RWPE2 (cell line): ENCODE data around the gene UPF1.

ENCODE experiments used
- ATAC-seq: fragments of 200-7000 bp; cut with Tn5 transposase; 3 replicates; pipeline ENCODE4 v1.9.1; 2021; ENCODE audit warnings: low read depth
- DNase-seq: peaks from one replicate; pipeline ENCODE4 v3.0.0-alpha.2; 2020; ENCODE audit warnings: low spot score
- H3K27ac ChIP-seq: fragments of 450-650 bp; 2 replicates; pipeline ENCODE4 v1.5.1; 2017; ENCODE audit warnings: mild to moderate bottlenecking; ENCODE audit not compliant: poor library complexity, severe bottlenecking
- H3K27me3 ChIP-seq: fragments of 250-450 bp; sonication (Bioruptor Pico); 2 replicates; pipeline ENCODE4 v1.5.1; 2021; ENCODE audit warnings: mild to moderate bottlenecking, moderate library complexity; ENCODE audit not compliant: insufficient read depth, poor library complexity, severe bottlenecking
- H3K36me3 ChIP-seq: fragments of 250-450 bp; sonication (Bioruptor Pico); 2 replicates; pipeline ENCODE4 v1.5.1; 2020; ENCODE audit warnings: low read depth, mild to moderate bottlenecking, moderate library complexity
- H3K4me1 ChIP-seq: fragments of 250-450 bp; sonication (Bioruptor Pico); 2 replicates; pipeline ENCODE4 v1.5.1; 2021; ENCODE audit warnings: mild to moderate bottlenecking, moderate library complexity; ENCODE audit not compliant: insufficient read depth, poor library complexity, severe bottlenecking
- H3K4me3 ChIP-seq: fragments of 250-450 bp; sonication (Bioruptor Pico); 2 replicates; pipeline ENCODE4 v1.5.1; 2021; ENCODE audit warnings: mild to moderate bottlenecking, moderate library complexity; ENCODE audit not compliant: severe bottlenecking
- H3K9me3 ChIP-seq: fragments of 250-450 bp; sonication (Bioruptor Pico); 2 replicates; pipeline ENCODE4 v1.5.1; 2021; ENCODE audit warnings: mild to moderate bottlenecking, moderate library complexity; ENCODE audit not compliant: severe bottlenecking
- CTCF ChIP-seq: fragments of 450-650 bp; IDR thresholded peaks from one replicate; pipeline ENCODE4 v1.5.1; 2017; ENCODE audit warnings: mild to moderate bottlenecking, moderate library complexity; ENCODE audit not compliant: poor library complexity, severe bottlenecking

The UPF1 gene

GRCh38 chr19:18897094-18898029 lies 65.6 kb downstream of the UPF1 start:
- H3K4me1 ChIP-seq: no peaks in the 10 kb centered on the region
- no peak overlapping the region for H3K27ac ChIP-seq
- H3K4me3 ChIP-seq: no peak overlapping the region
- H3K9me3 ChIP-seq: no peaks in the 10 kb centered on the region
- ATAC-seq (no peak), DNase-seq (no peak)
- H3K27me3 ChIP-seq: peaks cover 18% of the 10 kb centered on the region
- no peak for TF ChIP-seq CTCF
- no peaks in the 10 kb centered on the region; the same call in 1 of the 2 replicates for H3K36me3 ChIP-seq

DNA sequence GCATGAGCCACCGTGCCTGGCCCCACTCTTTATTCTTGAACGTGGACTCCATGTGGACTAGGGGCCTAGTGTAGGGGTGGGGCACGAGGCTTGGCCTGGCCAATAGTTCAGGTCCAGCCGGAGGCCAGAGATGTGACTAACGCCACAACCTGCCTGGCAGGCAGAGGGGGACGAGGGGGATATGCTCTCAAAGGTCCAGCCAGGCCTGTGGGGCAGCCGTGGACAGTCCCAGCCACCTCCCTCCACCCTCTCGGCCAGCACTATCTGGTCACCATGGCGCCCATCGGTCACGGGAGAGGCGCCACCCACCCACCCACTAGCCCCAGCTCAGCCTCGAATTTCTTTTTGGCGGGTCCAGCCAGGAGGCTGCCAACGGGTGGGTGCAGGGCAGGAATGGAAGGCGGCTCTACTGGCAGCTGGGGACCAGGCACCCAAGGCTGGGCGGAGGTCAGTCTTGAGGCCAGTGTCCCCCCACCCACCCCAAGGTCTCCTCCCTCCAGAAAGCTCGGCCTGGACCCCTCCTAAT lies 66.4 kb downstream of the UPF1 start:
- no peak for TF ChIP-seq CTCF
- H3K27ac ChIP-seq: no peak overlapping the region

DNA sequence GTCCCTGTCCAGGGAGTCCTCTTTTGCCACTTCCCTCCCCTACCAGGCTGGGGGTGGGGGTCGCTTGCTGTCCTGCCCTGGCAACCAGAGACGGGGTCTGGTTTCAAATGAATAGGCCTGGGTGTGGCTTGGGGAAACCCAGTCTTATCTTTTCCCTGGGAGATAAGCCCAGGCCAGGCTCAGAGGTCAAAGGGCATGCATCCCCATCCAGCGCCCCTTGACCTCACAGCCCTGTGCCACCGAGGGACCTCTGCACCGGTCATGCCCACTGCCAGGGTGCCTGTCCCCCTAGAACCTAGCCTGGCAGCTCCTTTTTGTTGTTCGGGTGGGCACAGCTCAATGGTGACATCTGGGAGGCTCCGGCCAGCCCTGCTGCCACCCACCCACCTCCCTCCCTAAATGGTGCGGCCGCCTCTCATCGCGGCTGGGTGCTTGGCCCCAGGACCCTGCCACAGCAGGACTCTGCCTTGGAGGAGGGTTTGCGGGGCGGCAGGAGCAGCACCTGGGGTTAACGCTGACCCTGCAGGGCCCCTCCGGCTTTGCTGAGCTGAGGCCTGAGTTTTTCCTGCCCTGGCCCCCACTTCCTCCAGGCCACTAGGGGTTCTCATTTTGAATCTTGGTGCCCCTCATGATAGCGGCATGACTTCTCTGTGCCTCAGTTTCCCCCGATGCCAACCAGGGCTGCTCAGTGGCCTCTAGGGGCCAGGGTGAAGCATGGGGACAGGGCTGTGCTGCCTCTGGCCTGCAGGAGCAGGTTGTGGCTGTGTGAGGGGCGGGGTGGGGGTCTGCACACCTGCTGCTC lies 67.0 kb downstream of the UPF1 start:
- Histone ChIP-seq H3K9me3 (no peaks in the 10 kb centered on the region), H3K36me3 (peaks cover 3% of the 10 kb centered on the region; the same call in 1 of the 2 replicates), H3K27ac (no peak overlapping the region), H3K4me3 (no peak overlapping the region), H3K27me3 (peaks cover 18% of the 10 kb centered on the region), H3K4me1 (no peaks in the 10 kb centered on the region)
- ATAC-seq: no peak
- TF ChIP-seq CTCF: no peak
- DNase-seq: no peak

More for the DNA sequence above, 66.4 kb downstream of the UPF1 start:
- ATAC-seq: no peak
- DNase-seq: no peak
- Histone ChIP-seq H3K4me1 (no peaks in the 10 kb centered on the region), H3K4me3 (no peak overlapping the region), H3K36me3 (no peaks in the 10 kb centered on the region; the same call in 1 of the 2 replicates), H3K27me3 (peaks cover 18% of the 10 kb centered on the region), H3K9me3 (no peaks in the 10 kb centered on the region)

DNA sequence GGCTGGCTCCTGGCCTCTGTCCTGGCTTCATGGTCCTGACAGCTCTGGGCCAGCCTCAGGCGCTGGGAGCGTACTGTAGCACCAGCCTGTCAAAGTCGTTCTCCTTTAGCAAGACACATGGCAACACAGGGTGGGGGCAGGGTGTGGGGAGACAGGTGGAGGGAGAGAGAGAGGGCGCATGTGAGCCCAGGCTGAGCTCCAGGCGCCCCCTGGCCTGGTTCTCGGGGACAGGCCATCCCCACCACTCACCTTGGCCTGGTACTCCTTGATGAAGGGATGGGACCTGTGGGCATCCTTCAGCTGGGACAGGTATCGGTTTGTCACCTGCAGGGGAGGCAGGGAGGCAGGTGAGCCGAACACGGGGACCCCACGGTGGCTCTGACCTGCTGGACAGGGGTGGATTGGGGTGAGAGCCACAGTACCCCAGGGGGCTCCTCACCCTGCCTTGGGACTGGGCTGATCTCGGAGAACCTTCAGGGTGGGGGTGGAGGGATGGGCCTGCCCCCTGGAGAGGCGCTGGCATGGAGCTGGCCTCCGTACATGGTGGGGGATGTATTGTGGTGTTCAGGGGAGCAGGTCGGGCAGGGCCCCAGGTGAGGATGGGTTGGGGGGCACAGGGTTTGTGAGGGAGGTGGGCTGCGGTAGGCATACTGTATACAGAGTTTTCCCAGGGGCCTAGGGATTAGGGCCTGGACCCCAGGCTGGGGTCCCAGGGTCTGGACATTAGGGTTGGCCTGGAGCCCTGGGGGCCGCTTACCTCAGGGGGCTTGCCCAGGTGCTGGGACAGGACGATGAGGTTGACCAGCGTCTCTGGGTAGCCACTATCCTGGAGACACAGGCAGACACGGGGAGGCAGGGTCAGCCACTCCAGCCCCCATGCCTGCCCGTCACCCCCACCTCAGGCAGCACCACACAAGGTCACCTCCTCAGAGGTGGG lies 68.1 kb downstream of the UPF1 start:
- Histone ChIP-seq H3K27ac (no peak overlapping the region), H3K4me3 (no peak overlapping the region), H3K9me3 (no peaks in the 10 kb centered on the region), H3K27me3 (peaks cover 10% of the 10 kb centered on the region), H3K36me3 (peaks cover 3% of the 10 kb centered on the region; the same call in 1 of the 2 replicates), H3K4me1 (no peaks in the 10 kb centered on the region)
- DNase-seq (no peak), ATAC-seq (no peak)
- no peak for TF ChIP-seq CTCF
